PC-9 (cell line): ENCODE results near the gene MPP1. TPM values are rescaled to one million over a fixed set of nuclear protein-coding genes. Genes with fewer than 3 reads are reported as not detected.

ENCODE experiments used
- BruUV-seq: library from RNA; stranded (reverse); fragments of 400-500 nt; replicated peaks from 2 replicates; lab custom pipeline; 2021; lab: Mats Ljungman, UMichigan
- CTCF ChIA-PET: fragments of 300-600 bp; sonication (Branson Sonifier 250); formaldehyde crosslinking; loops from one replicate; lab custom pipeline; 2022; ENCODE audit warnings: antibody characterized with exemption; lab: Charles Lee
- POLR2A ChIA-PET: fragments of 300-600 bp; sonication (Branson Sonifier 250); formaldehyde crosslinking; loops from one replicate; lab custom pipeline; 2022; ENCODE audit warnings: antibody characterized with exemption; ENCODE audit not compliant: unreplicated experiment; lab: Charles Lee
- DNase-seq, 2 experiments: peaks; one replicate each; pipeline versions ENCODE4 v3.0.0 to v3.0.0-alpha.2; 2015 to 2022; ENCODE audit warnings: mixed read lengths in 1 of 2
- H2AFZ ChIP-seq: fragments of 200-600 bp; sonication (generic); 2 replicates; pipeline ENCODE4 v1.8.1; 2017; ENCODE audit warnings: antibody characterized with exemption
- H3F3A ChIP-seq: fragments of 200-600 bp; sonication (generic); 2 replicates; pipeline ENCODE4 v1.8.1; 2017; ENCODE audit warnings: antibody characterized with exemption, mild to moderate bottlenecking, low read depth; ENCODE audit not compliant: insufficient read depth
- H3K27ac ChIP-seq: fragments of 200-600 bp; sonication (generic); 2 replicates; pipeline ENCODE4 v1.6.1; 2016; ENCODE audit warnings: mixed run types
- H3K27me3 ChIP-seq: fragments of 200-600 bp; sonication (generic); 2 replicates; pipeline ENCODE4 v1.6.1; 2016; ENCODE audit warnings: low read depth, mixed run types; ENCODE audit not compliant: insufficient read depth
- H3K36me3 ChIP-seq: fragments of 200-600 bp; sonication (generic); 2 replicates; pipeline ENCODE4 v1.6.1; 2016; ENCODE audit warnings: low read depth, mixed run types
- H3K4me1 ChIP-seq: fragments of 200-600 bp; sonication (generic); replicated peaks from 2 replicates; pipeline ENCODE4 v1.6.1; 2016; ENCODE audit warnings: mixed run types; ENCODE audit not compliant: insufficient read depth
- H3K4me2 ChIP-seq: fragments of 200-600 bp; sonication (generic); 2 replicates; pipeline ENCODE4 v1.6.1; 2017; ENCODE audit warnings: mixed run types
- H3K4me3 ChIP-seq: fragments of 200-600 bp; sonication (generic); 2 replicates; pipeline ENCODE4 v1.6.1; 2016; ENCODE audit warnings: mixed run types
- H3K79me2 ChIP-seq: fragments of 200-600 bp; sonication (generic); 2 replicates; pipeline ENCODE4 v1.6.1; 2017; ENCODE audit warnings: low read depth, mixed run types
- H3K9me2 ChIP-seq: fragments of 200-600 bp; sonication (generic); 2 replicates; pipeline ENCODE4 v1.8.1; 2017; ENCODE audit warnings: mild to moderate bottlenecking; ENCODE audit not compliant: insufficient read depth
- H3K9me3 ChIP-seq: fragments of 200-600 bp; sonication (generic); 2 replicates; pipeline ENCODE4 v1.8.1; 2016; ENCODE audit warnings: low read depth; ENCODE audit not compliant: insufficient read depth
- H4K20me1 ChIP-seq: fragments of 200-600 bp; sonication (generic); 2 replicates; pipeline ENCODE4 v1.8.1; 2017; ENCODE audit not compliant: insufficient read depth
- CTCF ChIP-seq: fragments of 200-600 bp; sonication (generic); conservative IDR thresholded peaks from 2 replicates; pipeline ENCODE4 v1.6.1; 2017; ENCODE audit warnings: mixed run types, antibody characterized with exemption, mild to moderate bottlenecking, moderate library complexity
- EZH2 ChIP-seq: fragments of 200-600 bp; sonication (generic); IDR thresholded peaks from 2 replicates; pipeline ENCODE4 v1.8.0; 2017; ENCODE audit warnings: antibody characterized with exemption, low read depth
- intact Hi-C: fragments of 100-400 bp; cut with micrococcal nuclease; formaldehyde crosslinking; loops from one replicate; pipeline ENCODE4 v1.10.0; 2022; ENCODE audit not compliant: unreplicated experiment
- total RNA-seq: library from RNA; stranded (reverse); gene quantifications from 2 replicates; pipeline ENCODE4 v1.2.3, GENCODE V29; 2021

The MPP1 gene
- total RNA-seq, 1 experiment from 2014 or later, result 4.8 TPM

DNA sequence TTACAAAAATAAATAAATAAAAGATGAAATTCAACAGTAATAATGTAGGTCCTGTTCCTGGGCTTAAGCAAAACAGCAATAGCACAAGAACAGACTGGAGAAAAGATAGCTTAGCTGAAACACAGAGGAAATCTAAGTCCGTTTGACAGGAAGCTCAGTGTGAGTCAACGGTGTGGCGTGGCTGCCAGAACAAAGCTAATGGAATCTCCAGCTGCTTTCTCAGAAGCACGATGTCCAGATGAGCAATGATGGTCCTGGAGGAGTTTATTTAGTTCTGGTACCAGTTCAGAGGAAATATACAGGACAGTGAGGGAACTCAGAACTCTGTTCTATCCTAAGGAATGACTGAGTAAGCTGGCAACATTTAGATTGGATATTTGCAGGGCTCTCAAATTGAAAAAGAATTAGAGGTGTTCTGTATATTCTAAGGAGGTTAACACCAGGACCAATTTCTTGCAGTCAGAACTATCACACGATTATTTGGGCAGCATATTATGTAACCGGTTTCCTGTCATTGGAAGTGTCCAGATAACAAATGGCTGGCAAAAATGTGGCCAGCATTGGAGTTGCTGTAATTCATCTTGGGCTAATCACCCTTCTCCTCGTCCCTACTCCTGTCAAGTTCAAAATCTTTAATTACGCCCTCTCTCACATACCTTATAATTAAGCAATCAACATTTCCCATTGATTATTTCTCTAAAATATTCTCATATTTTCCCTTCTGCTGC lies 67.1 kb downstream of the MPP1 start:
- H3K27ac ChIP-seq, result no peak overlapping the region
- H3K4me2 ChIP-seq, result no peak overlapping the region; the same call in 1 of the 2 replicates
- peaks cover under 1% of the 10 kb centered on the region; the same call in 1 of the 2 replicates for H3F3A ChIP-seq
- H3K79me2 ChIP-seq, result no peaks in the 10 kb centered on the region
- POLR2A ChIA-PET, result interaction anchor here (0.7 kb wide), 1 partner anchor 16 kb away, joined by 4 read pairs; no protein-coding TSS in a partner anchor
- no peaks in the 10 kb centered on the region for H3K27me3 ChIP-seq
- DNase-seq, result no peak
- intact Hi-C loops, result no loop called here
- H3K4me1 ChIP-seq, result peaks cover 3% of the 10 kb centered on the region
- no peaks in the 10 kb centered on the region for H4K20me1 ChIP-seq
- no peaks in the 10 kb centered on the region for H3K9me2 ChIP-seq
- BruUV-seq, result no TSS peak
- no peak overlapping the region for H3K4me3 ChIP-seq
- CTCF ChIA-PET, result interaction anchor here (0.6 to 1.1 kb wide), 3 partner anchors 11 to 811 kb away, joined by 3 read pairs; no protein-coding TSS in a partner anchor
- no peaks in the 10 kb centered on the region for H3K36me3 ChIP-seq
- H2AFZ ChIP-seq, result no peak overlapping the region
- H3K9me3 ChIP-seq, result no peaks in the 10 kb centered on the region
- TF ChIP-seq CTCF (no peak), EZH2 (no peak)

- peaks cover 6% of the 10 kb centered on the region; the same call in 1 of the 2 replicates for H3F3A ChIP-seq
- intact Hi-C loops, result no loop called here
- TF ChIP-seq EZH2 (no peak), CTCF (no peak)
- no peaks in the 10 kb centered on the region for H4K20me1 ChIP-seq
- H2AFZ ChIP-seq, result no peak overlapping the region
- H3K27ac ChIP-seq, result no peak overlapping the region
- BruUV-seq, result no TSS peak
- DNase-seq, result no peak
- peaks cover 13% of the 10 kb centered on the region for H3K4me1 ChIP-seq
- H3K9me3 ChIP-seq, result no peaks in the 10 kb centered on the region
- no peaks in the 10 kb centered on the region for H3K27me3 ChIP-seq
- no peak overlapping the region for H3K4me3 ChIP-seq
- POLR2A ChIA-PET, result no interaction called here
- CTCF ChIA-PET, result no interaction called here
- H3K9me2 ChIP-seq, result no peaks in the 10 kb centered on the region
- no peak overlapping the region for H3K4me2 ChIP-seq
- H3K36me3 ChIP-seq, result no peaks in the 10 kb centered on the region
- no peaks in the 10 kb centered on the region for H3K79me2 ChIP-seq
Observed at GRCh38 chrX:154737136-154737535, 68.1 kb downstream of the MPP1 start.

DNA sequence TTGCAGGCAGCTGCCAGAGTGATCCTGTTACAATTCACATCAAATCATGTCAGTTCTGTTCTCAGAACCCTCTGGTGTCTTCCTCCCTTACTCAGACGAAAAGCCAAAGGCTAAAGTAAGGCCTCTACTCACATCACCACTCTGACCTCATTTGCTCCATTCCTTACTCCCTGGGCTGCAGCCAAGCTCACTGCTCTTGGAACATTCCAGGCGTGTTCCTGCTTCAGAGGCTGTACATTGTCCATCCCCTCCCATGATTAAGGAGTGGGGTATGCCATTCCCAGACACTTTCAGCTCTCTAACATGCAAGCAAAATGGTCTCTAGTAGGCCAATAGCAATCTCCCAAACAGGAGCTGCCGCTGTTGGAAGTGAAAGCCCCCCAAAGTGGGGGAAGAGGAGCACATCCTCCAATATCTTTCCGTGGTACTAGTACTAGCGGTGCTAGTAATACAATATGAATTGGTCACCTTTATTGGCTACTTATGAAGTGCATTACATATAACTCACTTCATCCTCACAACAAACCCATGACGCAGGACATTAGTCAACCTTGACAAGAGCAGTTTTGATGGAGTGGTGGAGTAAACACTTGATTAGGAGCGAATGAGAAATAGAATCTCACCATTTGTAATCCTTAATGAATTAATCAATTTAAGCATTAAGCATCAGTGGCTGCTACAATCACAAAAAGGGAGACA lies 69.4 kb downstream of the MPP1 start:
- BruUV-seq, result no TSS peak
- Histone ChIP-seq H3K4me1 (peaks cover 21% of the 10 kb centered on the region), H3K4me2 (no peak overlapping the region), H3K9me3 (no peaks in the 10 kb centered on the region), H2AFZ (no peak overlapping the region), H3K79me2 (no peaks in the 10 kb centered on the region), H3K27ac (no peak overlapping the region), H3F3A (peaks cover 6% of the 10 kb centered on the region; the same call in 1 of the 2 replicates), H3K36me3 (no peaks in the 10 kb centered on the region), H3K9me2 (no peaks in the 10 kb centered on the region), H4K20me1 (no peaks in the 10 kb centered on the region), H3K4me3 (no peak overlapping the region), H3K27me3 (no peaks in the 10 kb centered on the region)
- ChIA-PET POLR2A (no interaction called here), CTCF (no interaction called here)
- no peak for DNase-seq
- TF ChIP-seq CTCF, result no peak
- intact Hi-C loops, result no loop called here
